ENCODE results near the gene RHPN2. TPM values are rescaled to one million over a fixed set of nuclear protein-coding genes. Genes with fewer than 3 reads are reported as not detected.
A peak's percentile ranks its signal among the peaks of the same experiment; 100 is the strongest.
"Not testable (repeated sequence)": the region's sequence is repeated elsewhere in the genome, so short reads cannot be mapped to it uniquely, and the experiment has no call there.

Gene RHPN2
- total RNA-seq, 1 experiment from 2014 or later: 23.9 TPM

GRCh38 chr19:33003424-33004024 lies 61.2 kb downstream of the RHPN2 start:
- DNase-seq (ENCODE audit: low read depth, low spot score); in situ Hi-C loops (cut with HindIII; ENCODE audit: low pct_unique_long_range_greater_than_20kb, low sequenced_read_pairs): not testable (repeated sequence)

GRCh38 chr19:33002126-33002865 lies 62.4 kb downstream of the RHPN2 start:
- DNase-seq (ENCODE audit: low read depth, low spot score); in situ Hi-C loops (cut with HindIII; ENCODE audit: low pct_unique_long_range_greater_than_20kb, low sequenced_read_pairs): not testable (repeated sequence)

GRCh38 chr19:33000910-33001309 lies 63.8 kb downstream of the RHPN2 start:
- in situ Hi-C loops (cut with HindIII; ENCODE audit: low pct_unique_long_range_greater_than_20kb, low sequenced_read_pairs): no loop called here
- DNase-seq (ENCODE audit: low read depth, low spot score): no peak

GRCh38 chr19:33000510-33000909 lies 64.2 kb downstream of the RHPN2 start:
- no peak for DNase-seq (ENCODE audit: low read depth, low spot score)
- in situ Hi-C loops (cut with HindIII; ENCODE audit: low pct_unique_long_range_greater_than_20kb, low sequenced_read_pairs): no loop called here

GRCh38 chr19:32998722-32999121 lies 66.0 kb downstream of the RHPN2 start:
- in situ Hi-C loops (cut with HindIII; ENCODE audit: low pct_unique_long_range_greater_than_20kb, low sequenced_read_pairs): no loop called here
- no peak for DNase-seq (ENCODE audit: low read depth, low spot score)

GRCh38 chr19:32997716-32998355 lies 66.9 kb downstream of the RHPN2 start:
- in situ Hi-C loops (cut with HindIII; ENCODE audit: low pct_unique_long_range_greater_than_20kb, low sequenced_read_pairs): no loop called here
- DNase-seq (ENCODE audit: low read depth, low spot score): no peak

GRCh38 chr19:32997061-32997464 lies 67.6 kb downstream of the RHPN2 start:
- in situ Hi-C loops (cut with HindIII; ENCODE audit: low pct_unique_long_range_greater_than_20kb, low sequenced_read_pairs); DNase-seq (ENCODE audit: low read depth, low spot score): not testable (repeated sequence)

GRCh38 chr19:32995966-32996365 lies 68.7 kb downstream of the RHPN2 start:
- in situ Hi-C loops (cut with HindIII; ENCODE audit: low pct_unique_long_range_greater_than_20kb, low sequenced_read_pairs); DNase-seq (ENCODE audit: low read depth, low spot score): not testable (repeated sequence)

- DNase-seq (ENCODE audit: low read depth, low spot score): no peak
- in situ Hi-C loops (cut with HindIII; ENCODE audit: low pct_unique_long_range_greater_than_20kb, low sequenced_read_pairs): no loop called here
Observed at GRCh38 chr19:32988724-32989123, 76.0 kb downstream of the RHPN2 start.

- DNase-seq (ENCODE audit: low read depth, low spot score); in situ Hi-C loops (cut with HindIII; ENCODE audit: low pct_unique_long_range_greater_than_20kb, low sequenced_read_pairs): not testable (repeated sequence)
Observed at GRCh38 chr19:32988254-32988653, 76.4 kb downstream of the RHPN2 start.

- DNase-seq (ENCODE audit: low read depth, low spot score); in situ Hi-C loops (cut with HindIII; ENCODE audit: low pct_unique_long_range_greater_than_20kb, low sequenced_read_pairs): not testable (repeated sequence)
Observed at GRCh38 chr19:32982488-32982887, 82.2 kb downstream of the RHPN2 start.

GRCh38 chr19:32979807-32980206 lies 84.9 kb downstream of the RHPN2 start:
- DNase-seq (ENCODE audit: low read depth, low spot score); in situ Hi-C loops (cut with HindIII; ENCODE audit: low pct_unique_long_range_greater_than_20kb, low sequenced_read_pairs): not testable (repeated sequence)

- DNase-seq (ENCODE audit: low read depth, low spot score); in situ Hi-C loops (cut with HindIII; ENCODE audit: low pct_unique_long_range_greater_than_20kb, low sequenced_read_pairs): not testable (repeated sequence)
Observed at GRCh38 chr19:32977813-32978212, 86.9 kb downstream of the RHPN2 start.

- no peak for DNase-seq (ENCODE audit: low read depth, low spot score)
- in situ Hi-C loops (cut with HindIII; ENCODE audit: low pct_unique_long_range_greater_than_20kb, low sequenced_read_pairs): no loop called here
Observed at GRCh38 chr19:32977280-32977679, 87.4 kb downstream of the RHPN2 start.

- peak; percentile 72 for DNase-seq (ENCODE audit: low read depth, low spot score)
- in situ Hi-C loops (cut with HindIII; ENCODE audit: low pct_unique_long_range_greater_than_20kb, low sequenced_read_pairs): no loop called here
Observed at GRCh38 chr19:32976223-32976805, 88.4 kb downstream of the RHPN2 start.

GRCh38 chr19:32971715-32972540 lies 92.8 kb downstream of the RHPN2 start, which contains the start of the genes CEP89 and FAAP24:
Gene CEP89, minus strand, starts transcription at chr19:32971958. Its CDS starts 84 bp downstream, at chr19:32971874.
Gene FAAP24, plus strand, starts transcription at chr19:32972242. Its CDS starts 955 bp downstream, at chr19:32973197.
- peak; percentile 98 for DNase-seq (ENCODE audit: low read depth, low spot score)
- in situ Hi-C loops (cut with HindIII; ENCODE audit: low pct_unique_long_range_greater_than_20kb, low sequenced_read_pairs): no loop called here

- no peak for DNase-seq (ENCODE audit: low read depth, low spot score)
- in situ Hi-C loops (cut with HindIII; ENCODE audit: low pct_unique_long_range_greater_than_20kb, low sequenced_read_pairs): no loop called here
Observed at GRCh38 chr19:32971012-32971595, 93.6 kb downstream of the RHPN2 start.
